ENCODE results near the gene STARD5. TPM values are rescaled to one million over a fixed set of nuclear protein-coding genes. Genes with fewer than 3 reads are reported as not detected.
"Not testable (repeated sequence)": the region's sequence is repeated elsewhere in the genome, so short reads cannot be mapped to it uniquely, and the experiment has no call there.

The STARD5 gene
- total RNA-seq, 1 experiment from 2014 or later = 1.9 TPM

DNA sequence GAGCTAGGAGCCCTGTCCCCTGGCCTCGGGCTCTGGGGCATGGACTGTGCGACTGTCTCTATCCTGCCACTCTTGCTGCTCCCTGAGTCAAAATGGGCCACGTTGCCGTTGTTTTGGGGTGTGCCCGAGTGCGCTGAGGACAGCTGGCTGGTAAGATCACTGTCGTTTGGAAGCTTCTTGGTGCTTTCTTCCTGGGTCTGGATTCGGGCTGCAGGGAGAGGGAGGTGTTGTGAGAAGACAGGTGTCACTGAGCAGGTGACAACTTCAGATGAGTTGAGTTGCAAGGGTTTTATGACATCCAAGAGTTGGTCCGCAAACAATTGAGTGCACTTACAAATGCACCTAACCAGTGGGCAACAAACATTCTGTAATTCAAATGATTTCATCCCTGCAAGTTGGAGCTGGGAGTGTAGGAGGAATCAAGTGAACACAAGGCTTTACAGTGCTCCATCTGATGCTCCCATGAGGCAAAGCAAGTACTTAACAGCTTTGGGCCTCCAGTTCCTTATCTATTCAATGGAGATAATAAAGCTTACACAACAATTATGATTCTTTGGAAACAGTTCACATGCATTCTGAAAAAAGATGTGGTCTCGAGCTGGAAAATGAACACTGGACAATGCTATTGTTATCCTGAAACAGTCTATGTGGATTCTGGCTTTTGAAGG lies 11.0 kb upstream of the STARD5 start:
- Mint-ChIP-seq H3K4me3 (ENCODE audit: low read depth, unreplicated experiment) (no peak overlapping the region), H3K27me3 (ENCODE audit: unreplicated experiment) (peaks cover 44% of the 10 kb centered on the region), H3K36me3 (ENCODE audit: insufficient read depth, unreplicated experiment) (no peaks in the 10 kb centered on the region), H3K27ac (ENCODE audit: unreplicated experiment) (no peak overlapping the region), H3K4me1 (ENCODE audit: low read depth, unreplicated experiment) (no peaks in the 10 kb centered on the region), H3K9me3 (ENCODE audit: low read depth, unreplicated experiment) (no peaks in the 10 kb centered on the region)
- CTCF ChIA-PET = interaction anchor here (0.6 kb wide), 1 partner anchor 68 kb away, joined by 3 read pairs; no protein-coding TSS in a partner anchor
- no peak for DNase-seq
- TF ChIP-seq CTCF (IDR thresholded peaks at IDR 0.05; ENCODE audit: unreplicated experiment) = no peak
- no TSS peak for BruUV-seq (replicated peaks)
- intact Hi-C loops (cut with micrococcal nuclease; ENCODE audit: unreplicated experiment) = no loop called here

DNA sequence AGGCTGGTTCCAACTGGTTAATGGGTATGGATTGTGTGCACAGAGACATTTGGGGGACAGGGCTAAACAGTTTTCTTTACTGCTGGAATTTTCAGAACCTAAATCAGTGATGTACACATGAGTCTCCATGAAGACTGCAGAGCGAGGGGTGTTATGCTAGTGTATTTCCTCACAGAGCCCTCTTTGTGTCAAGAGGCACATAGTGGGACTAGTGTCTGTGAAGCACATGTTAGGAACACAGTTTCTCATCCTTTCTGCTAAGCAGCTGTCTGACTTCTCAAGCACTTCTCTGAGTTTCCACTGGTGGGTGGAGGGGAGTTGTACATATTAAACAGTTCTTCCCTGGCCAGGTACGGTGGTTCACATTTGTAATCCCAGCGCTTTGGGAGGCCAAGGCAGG lies 9.4 kb upstream of the STARD5 start:
- no peak for TF ChIP-seq CTCF (IDR thresholded peaks at IDR 0.05; ENCODE audit: unreplicated experiment)
- DNase-seq = no peak
- Mint-ChIP-seq H3K27me3 (ENCODE audit: unreplicated experiment) (peaks cover 28% of the 10 kb centered on the region), H3K27ac (ENCODE audit: unreplicated experiment) (no peak overlapping the region), H3K4me1 (ENCODE audit: low read depth, unreplicated experiment) (no peaks in the 10 kb centered on the region), H3K9me3 (ENCODE audit: low read depth, unreplicated experiment) (no peaks in the 10 kb centered on the region), H3K36me3 (ENCODE audit: insufficient read depth, unreplicated experiment) (no peaks in the 10 kb centered on the region), H3K4me3 (ENCODE audit: low read depth, unreplicated experiment) (no peak overlapping the region)
- CTCF ChIA-PET = interaction anchor here (0.7 kb wide), 2 partner anchors 24 to 888 kb away, joined by 3 read pairs; no protein-coding TSS in a partner anchor
- intact Hi-C loops (cut with micrococcal nuclease; ENCODE audit: unreplicated experiment) = no loop called here
- no TSS peak for BruUV-seq (replicated peaks)

GRCh38 chr15:81332326-81332725 lies 8.4 kb upstream of the STARD5 start:
- H3K27ac Mint-ChIP-seq (ENCODE audit: unreplicated experiment) = no peak overlapping the region
- intact Hi-C loops (cut with micrococcal nuclease; ENCODE audit: unreplicated experiment) = no loop called here
- H3K4me1 Mint-ChIP-seq (ENCODE audit: low read depth, unreplicated experiment) = no peaks in the 10 kb centered on the region
- no peak for TF ChIP-seq CTCF (IDR thresholded peaks at IDR 0.05; ENCODE audit: unreplicated experiment)
- no peak for DNase-seq
- CTCF ChIA-PET = no interaction called here
- no peaks in the 10 kb centered on the region for H3K9me3 Mint-ChIP-seq (ENCODE audit: low read depth, unreplicated experiment)
- no TSS peak for BruUV-seq (replicated peaks)
- H3K36me3 Mint-ChIP-seq (ENCODE audit: insufficient read depth, unreplicated experiment) = no peaks in the 10 kb centered on the region
- H3K4me3 Mint-ChIP-seq (ENCODE audit: low read depth, unreplicated experiment) = no peak overlapping the region
- peaks cover 18% of the 10 kb centered on the region for H3K27me3 Mint-ChIP-seq (ENCODE audit: unreplicated experiment)

DNA sequence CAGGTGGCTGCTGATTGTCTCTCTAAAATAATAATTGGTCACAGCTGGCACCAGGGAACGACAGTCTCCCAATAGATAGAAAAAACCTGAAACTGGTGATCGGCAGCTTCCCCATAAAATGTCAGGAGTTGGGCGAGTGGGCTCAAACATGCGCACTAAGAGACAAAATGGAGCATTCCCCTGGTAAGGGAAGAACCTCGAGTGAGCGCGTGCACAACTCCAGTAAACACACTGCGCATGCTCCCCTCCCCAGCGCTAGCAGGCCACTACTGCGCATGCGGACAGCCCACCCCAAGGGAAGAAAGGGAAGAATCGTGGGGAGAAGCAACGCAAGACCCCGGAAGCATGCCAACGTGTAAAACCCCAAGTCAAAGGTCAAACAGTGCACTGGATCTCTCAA lies 7.7 kb upstream of the STARD5 start:
- intact Hi-C loops (cut with micrococcal nuclease; ENCODE audit: unreplicated experiment) = no loop called here
- Mint-ChIP-seq H3K4me1 (ENCODE audit: low read depth, unreplicated experiment) (no peaks in the 10 kb centered on the region), H3K4me3 (ENCODE audit: low read depth, unreplicated experiment) (no peak overlapping the region), H3K9me3 (ENCODE audit: low read depth, unreplicated experiment) (no peaks in the 10 kb centered on the region), H3K27me3 (ENCODE audit: unreplicated experiment) (peaks cover 14% of the 10 kb centered on the region), H3K27ac (ENCODE audit: unreplicated experiment) (no peak overlapping the region), H3K36me3 (ENCODE audit: insufficient read depth, unreplicated experiment) (no peaks in the 10 kb centered on the region)
- TF ChIP-seq CTCF (IDR thresholded peaks at IDR 0.05; ENCODE audit: unreplicated experiment) = no peak
- no TSS peak for BruUV-seq (replicated peaks)
- CTCF ChIA-PET = no interaction called here
- DNase-seq = no peak

- BruUV-seq (replicated peaks); H3K4me1 Mint-ChIP-seq (ENCODE audit: low read depth, unreplicated experiment); H3K4me3 Mint-ChIP-seq (ENCODE audit: low read depth, unreplicated experiment); H3K36me3 Mint-ChIP-seq (ENCODE audit: insufficient read depth, unreplicated experiment); H3K9me3 Mint-ChIP-seq (ENCODE audit: low read depth, unreplicated experiment); intact Hi-C loops (cut with micrococcal nuclease; ENCODE audit: unreplicated experiment); H3K27ac Mint-ChIP-seq (ENCODE audit: unreplicated experiment); CTCF ChIA-PET; DNase-seq: not testable (repeated sequence)
- peaks cover 14% of the 10 kb centered on the region for H3K27me3 Mint-ChIP-seq (ENCODE audit: unreplicated experiment)
Observed at GRCh38 chr15:81331141-81331540, 7.2 kb upstream of the STARD5 start.

Measured in Calu3 (cell line).